Myocyte (in vitro differentiated cells): ENCODE measurements around the gene LOXHD1. TPM values are rescaled to one million over a fixed set of nuclear protein-coding genes. Genes with fewer than 3 reads are reported as not detected.

Experiments used
- DNase-seq: peaks from one replicate; pipeline ENCODE4 v3.0.0-alpha.2; 2012; ENCODE audit warnings: low read depth
- total RNA-seq: library from RNA; depleted of rRNA; stranded (reverse); fragments of >200 nt; gene quantifications from 2 replicates; pipeline ENCODE4 v1.2.3, GENCODE V29; 2014

Gene LOXHD1
- total RNA-seq, 1 donor from 2014 or later = not detected

DNA sequence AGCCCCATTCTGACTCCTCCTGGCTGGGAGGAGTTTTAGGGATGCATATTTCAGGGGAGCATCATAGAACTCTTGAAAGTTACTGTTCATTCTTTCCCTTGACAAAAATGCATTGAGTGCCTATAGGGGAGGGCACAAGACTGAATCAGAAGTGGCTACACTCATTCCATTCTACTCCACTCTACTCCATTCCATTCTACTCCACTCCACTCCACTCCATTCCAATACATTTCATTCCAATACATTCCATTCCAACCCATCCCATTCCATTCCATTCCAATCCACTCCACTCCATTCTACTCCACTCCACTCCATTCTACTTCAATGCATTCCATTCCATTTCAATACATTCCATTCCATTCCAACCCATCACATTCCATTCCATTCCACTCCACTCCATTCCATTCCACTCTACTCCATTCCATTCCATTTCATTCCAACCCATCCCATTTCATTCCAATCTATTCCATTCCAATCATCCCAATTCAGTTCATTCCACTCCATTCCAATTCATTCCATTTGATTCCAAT, 110.8 kb downstream of the LOXHD1 start:
- no peak for DNase-seq

- DNase-seq = peak; percentile 45
Measured at GRCh38 chr18:46542545-46542944, 114.5 kb downstream of the LOXHD1 start.

DNA sequence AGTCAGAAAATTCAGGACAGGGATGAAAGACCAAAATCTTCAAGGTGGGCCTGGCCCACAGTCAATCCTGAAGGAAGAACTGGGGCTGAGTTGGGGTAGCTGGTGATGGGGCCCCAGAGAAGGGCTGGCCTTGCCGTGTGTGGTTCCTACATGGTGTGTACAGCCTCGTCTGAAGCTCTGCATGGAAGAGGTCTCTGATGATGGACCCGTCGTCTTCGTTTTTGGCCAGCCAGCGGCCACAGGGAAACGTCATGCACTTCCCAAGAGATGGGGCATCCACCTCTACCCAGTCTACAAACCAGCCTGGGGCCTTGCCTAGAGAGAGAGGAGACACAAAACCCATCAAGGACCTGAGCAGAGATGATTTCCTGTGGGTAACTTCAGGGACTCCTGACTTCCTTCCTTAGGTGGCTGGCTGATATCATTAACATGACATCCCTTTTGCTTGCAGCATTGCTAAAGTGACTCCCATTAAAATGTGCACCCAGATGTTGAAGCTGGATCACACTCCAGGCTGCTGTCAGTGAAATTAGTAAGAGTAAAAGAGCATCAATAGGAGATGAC, 115.3 kb downstream of the LOXHD1 start:
- no peak for DNase-seq

DNA sequence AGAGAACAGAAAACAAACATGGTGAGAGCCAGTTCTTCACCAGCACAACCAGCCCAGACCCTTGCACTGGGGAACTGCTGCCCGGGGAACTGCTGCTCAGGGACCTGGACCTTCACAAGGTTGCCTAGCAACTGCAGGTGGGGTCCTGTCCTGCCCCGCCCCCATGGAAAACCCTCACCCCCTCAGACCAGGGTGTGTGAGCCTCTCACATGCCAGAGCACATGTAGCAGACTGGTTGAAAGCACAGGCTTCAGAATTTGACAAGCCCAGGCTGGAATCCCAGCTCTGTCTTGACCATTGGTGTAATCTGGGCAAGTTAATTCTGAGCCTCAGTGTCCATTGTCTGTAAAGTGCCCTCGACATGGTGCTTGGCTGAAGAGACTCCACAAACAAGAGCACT, 118.6 kb downstream of the LOXHD1 start:
- DNase-seq = no peak

DNA sequence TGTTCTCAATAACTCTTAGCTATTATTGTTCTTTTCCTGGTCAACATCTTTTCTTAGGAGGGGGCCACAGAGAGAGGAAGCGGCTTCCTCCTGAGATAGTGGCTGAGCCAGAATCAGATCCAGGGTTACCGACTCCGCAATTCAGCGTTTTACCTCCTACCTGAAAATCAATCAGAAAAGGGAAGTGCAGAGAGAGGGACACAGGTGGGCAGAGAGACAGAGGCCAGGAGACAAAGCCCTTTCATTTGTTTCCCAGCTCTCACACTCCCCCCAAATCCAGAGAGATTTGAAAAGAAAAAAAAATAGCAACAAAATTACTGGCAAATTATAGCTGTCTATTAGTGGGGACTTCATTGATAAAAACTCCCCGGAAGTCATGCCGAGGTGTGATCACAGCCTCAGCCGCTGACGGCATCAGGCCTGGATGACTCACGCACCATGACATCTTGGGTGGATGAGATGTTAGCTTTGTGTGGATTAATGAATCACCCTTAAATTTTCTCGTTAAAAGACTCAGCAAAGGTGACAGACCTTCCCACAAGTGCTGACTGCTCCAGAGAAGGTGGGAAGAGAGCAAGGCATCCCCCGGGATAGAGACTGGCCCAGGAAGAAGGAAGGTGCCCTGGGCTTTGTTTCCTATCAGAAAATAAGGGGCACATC, 120.7 kb downstream of the LOXHD1 start:
- DNase-seq = no peak

- DNase-seq = no peak
Measured at GRCh38 chr18:46531482-46531881, 125.5 kb downstream of the LOXHD1 start.

GRCh38 chr18:46528037-46528436, 129.0 kb downstream of the LOXHD1 start:
- DNase-seq = no peak

DNA sequence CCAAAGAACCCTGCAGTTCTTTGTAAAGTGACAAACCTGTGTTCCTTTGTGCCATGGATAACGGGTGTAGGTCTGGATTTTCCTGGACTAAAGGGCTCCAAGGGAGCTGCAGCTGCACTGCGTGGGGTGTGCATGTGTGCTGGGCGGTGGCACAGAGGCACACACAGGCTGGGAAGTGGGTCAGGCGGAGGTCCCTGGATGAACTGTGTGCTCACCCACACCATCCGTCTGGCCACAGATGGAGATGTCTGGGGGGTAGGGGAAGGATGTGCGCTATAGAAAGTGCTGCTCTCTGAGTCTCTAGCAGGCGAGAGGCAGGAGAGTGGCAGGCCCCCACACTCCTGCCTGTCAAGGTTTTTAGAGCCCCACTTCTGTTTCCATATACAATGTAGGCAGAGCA, 137.2 kb downstream of the LOXHD1 start:
- DNase-seq = no peak

- DNase-seq = peak; percentile 32
Measured at GRCh38 chr18:46518438-46518837, 138.6 kb downstream of the LOXHD1 start.

GRCh38 chr18:46516555-46516954, 140.5 kb downstream of the LOXHD1 start:
- DNase-seq = no peak

DNA sequence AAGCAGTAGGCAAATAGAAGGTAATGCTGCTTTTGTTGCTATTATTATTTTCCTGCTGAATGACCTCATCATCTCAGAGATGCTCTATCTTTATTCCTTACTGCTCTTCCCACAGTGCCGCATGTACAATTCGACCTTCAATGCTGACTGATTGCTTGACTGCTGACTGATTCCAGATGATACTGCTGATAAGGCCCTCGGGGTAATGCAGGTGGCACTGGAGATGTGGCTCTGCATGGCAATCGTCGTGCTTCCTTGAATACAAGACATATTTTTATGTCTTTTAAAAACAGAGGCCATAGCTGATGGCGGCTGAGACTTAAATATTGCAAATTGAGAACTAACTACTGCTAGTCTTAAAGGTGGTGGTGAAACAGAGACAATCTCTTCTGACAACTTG, 146.6 kb downstream of the LOXHD1 start:
- no peak for DNase-seq

GRCh38 chr18:46509530-46509929, 147.5 kb downstream of the LOXHD1 start:
- no peak for DNase-seq

DNA sequence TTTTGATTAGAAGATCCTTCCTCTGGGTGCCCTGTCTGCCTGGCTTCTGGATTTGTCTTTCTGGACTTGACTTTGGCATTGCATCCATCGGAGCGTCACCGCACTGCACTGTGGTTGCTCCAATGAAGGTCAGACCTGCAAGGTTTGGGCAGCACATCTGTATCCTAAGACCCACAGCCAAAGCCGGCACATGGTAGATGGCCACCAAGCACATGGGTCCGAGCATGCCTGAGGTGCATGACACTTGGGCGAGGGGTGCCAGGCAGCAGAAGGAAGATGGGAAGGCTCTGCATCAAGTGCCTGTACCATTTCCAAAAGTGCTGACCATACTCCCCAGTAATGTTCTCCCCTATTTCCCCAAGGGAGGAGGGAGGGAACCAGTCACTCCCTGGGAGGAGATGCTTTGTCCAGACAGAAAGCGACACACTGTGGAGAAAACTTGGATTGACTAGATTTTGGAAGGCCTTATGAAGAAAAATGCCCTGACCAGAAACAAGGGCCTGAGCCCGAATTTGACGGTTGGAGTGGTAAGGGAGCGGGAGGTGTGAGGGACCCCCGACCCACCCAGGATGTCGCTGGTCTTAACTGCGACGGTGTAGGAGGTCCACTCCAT, 149.9 kb downstream of the LOXHD1 start:
- peak; percentile 9 for DNase-seq

DNA sequence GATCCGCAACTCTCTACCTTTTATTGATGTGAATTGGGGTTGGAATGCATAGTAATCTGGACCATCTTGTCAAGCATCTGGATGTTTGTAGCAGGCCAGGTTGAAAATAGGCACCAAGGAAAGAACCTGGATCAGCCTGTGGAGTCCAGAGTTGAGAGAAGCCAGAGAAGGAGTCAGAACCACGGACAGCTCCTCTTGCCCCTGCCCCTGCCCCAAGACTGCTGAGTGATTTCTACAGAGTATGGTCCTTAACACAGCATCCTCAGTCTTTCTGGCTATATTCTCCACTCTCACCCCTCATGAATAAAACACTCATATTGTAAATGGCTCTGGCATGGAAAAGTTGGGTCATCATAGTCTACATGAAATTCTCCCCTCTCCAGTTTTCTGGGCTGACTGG, 154.6 kb downstream of the LOXHD1 start:
- peak; percentile 14 for DNase-seq

DNA sequence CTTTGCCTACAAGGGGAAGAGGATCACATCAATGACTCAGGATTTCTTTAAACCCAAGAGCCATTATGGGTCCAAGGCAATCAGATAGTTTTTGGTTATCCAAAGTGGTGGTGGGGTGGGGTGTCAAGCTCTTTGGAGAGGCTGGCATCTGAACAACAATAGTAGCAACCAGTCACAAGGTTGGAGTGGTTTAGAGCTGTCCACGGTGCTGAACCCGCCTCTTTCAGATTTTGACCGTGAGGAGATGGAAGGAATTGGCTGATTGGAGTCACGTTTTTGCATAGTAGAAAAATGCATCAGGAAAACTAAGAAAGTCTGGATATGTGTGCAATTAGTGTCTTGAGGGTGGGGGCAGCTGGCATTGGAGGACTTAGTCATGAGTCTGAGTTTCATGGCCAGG, 159.9 kb downstream of the LOXHD1 start:
- DNase-seq = peak; percentile 57

- peak; percentile 82 for DNase-seq
Measured at GRCh38 chr18:46488471-46489213, 168.4 kb downstream of the LOXHD1 start.

GRCh38 chr18:46485675-46486194, 171.3 kb downstream of the LOXHD1 start:
- DNase-seq = no peak

- DNase-seq = no peak
Measured at GRCh38 chr18:46484971-46485370, 172.0 kb downstream of the LOXHD1 start.

DNA sequence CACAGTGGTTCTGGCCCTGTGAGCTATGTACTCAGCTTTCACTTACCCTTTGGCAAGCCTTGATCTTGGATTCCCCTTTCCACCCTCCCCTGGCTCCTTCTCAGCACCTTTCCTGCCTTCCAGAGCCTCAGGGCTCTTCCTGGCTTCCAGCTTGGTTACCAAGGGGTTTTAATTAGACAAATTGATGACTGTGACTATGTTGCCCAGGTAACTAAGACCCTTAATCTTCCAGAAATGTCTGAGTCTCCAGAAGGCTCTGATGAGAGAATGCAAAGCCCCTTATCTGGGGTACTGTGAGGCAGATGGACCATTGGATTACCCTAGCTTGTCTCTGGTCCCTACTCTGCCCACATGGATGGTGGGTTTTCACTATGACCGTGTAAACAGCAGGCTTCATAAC, 174.2 kb downstream of the LOXHD1 start:
- DNase-seq = no peak

DNA sequence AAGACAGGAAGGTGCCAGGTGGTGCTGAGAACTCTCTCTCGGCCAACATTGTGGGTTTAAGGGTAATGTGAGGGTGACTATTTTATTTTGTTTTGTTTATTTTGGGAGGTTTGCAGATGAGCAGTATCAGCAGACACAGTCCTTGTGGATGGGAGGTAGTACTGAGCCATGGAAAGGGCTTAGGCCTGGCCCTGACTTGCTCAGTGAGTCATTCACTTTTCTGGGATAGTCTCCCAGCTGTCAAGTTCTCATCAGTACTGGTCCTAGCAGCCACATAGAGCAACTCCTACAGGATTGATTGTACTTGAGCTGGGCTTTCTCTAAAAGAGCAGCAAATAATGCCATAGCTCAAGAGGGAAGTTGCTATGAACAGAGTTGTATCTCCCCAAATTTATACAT, 175.2 kb downstream of the LOXHD1 start:
- DNase-seq = peak; percentile 31

GRCh38 chr18:46481048-46481846, 175.8 kb downstream of the LOXHD1 start:
- DNase-seq = peak; percentile 55
